ENCODE results near the gene ETF1. TPM values are rescaled to one million over a fixed set of nuclear protein-coding genes. Genes with fewer than 3 reads are reported as not detected.

Gene ETF1
- total RNA-seq, 1 experiment from 2014 or later = 179 TPM

GRCh38 chr5:138472353-138472752 lies 70.7 kb downstream of the ETF1 start:
- H3K9me3 Mint-ChIP-seq (ENCODE audit: unreplicated experiment) = no peaks in the 10 kb centered on the region
- ChIA-PET POLR2A (interaction anchor here (0.6 to 1.0 kb wide), 2 partner anchors 21 to 71 kb away, joined by 3 to 6 read pairs; partner anchors contain the start of gene ETF1), CTCF (interaction anchor here (0.6 to 0.7 kb wide), 2 partner anchors 30 to 32 kb away, joined by 3 to 4 read pairs; no protein-coding TSS in a partner anchor)
- H3K4me1 Mint-ChIP-seq (ENCODE audit: low read depth, unreplicated experiment) = peaks cover 40% of the 10 kb centered on the region
- H3K4me3 Mint-ChIP-seq (ENCODE audit: unreplicated experiment) = peak overlapping the region; percentile 46
- peak overlapping the region; percentile 74 for H3K27ac Mint-ChIP-seq (ENCODE audit: unreplicated experiment)
- Histone ChIP-seq H3K27me3 (replicated peaks; ENCODE audit: control insufficient read depth, insufficient read depth, low read length) (no peaks in the 10 kb centered on the region), H3K4me3 (ENCODE audit: low read depth, low read length) (no peak overlapping the region), H3K36me3 (ENCODE audit: control insufficient read depth, insufficient read depth, low read length) (peaks cover 3% of the 10 kb centered on the region; the same call in 1 of the 2 replicates), H3K9me3 (no peaks in the 10 kb centered on the region), H3K4me1 (peaks cover 10% of the 10 kb centered on the region)
- no TSS peak for BruUV-seq (replicated peaks)
- DNase-seq = peak; percentile 60 to 63
- intact Hi-C loops (cut with micrococcal nuclease; ENCODE audit: unreplicated experiment) = no loop called here
- H3K36me3 Mint-ChIP-seq (ENCODE audit: insufficient read depth, unreplicated experiment) = peaks cover 85% of the 10 kb centered on the region
- H3K27me3 Mint-ChIP-seq (ENCODE audit: insufficient read depth, unreplicated experiment) = peaks cover 5% of the 10 kb centered on the region
- no peak for TF ChIP-seq CTCF (IDR thresholded peaks at IDR 0.05; ENCODE audit: insufficient read depth in 1 of 2, low read depth in 1 of 2, low read length in 1 of 2, severe bottlenecking in 1 of 2, unreplicated experiment in 1 of 2)

- no peak for TF ChIP-seq CTCF (IDR thresholded peaks at IDR 0.05; ENCODE audit: insufficient read depth in 1 of 2, low read depth in 1 of 2, low read length in 1 of 2, severe bottlenecking in 1 of 2, unreplicated experiment in 1 of 2)
- Mint-ChIP-seq H3K36me3 (ENCODE audit: insufficient read depth, unreplicated experiment) (peaks cover 92% of the 10 kb centered on the region), H3K9me3 (ENCODE audit: unreplicated experiment) (no peaks in the 10 kb centered on the region), H3K4me3 (ENCODE audit: unreplicated experiment) (peak overlapping the region; percentile 54), H3K27ac (ENCODE audit: unreplicated experiment) (peak overlapping the region; percentile 88), H3K4me1 (ENCODE audit: low read depth, unreplicated experiment) (peaks cover 44% of the 10 kb centered on the region), H3K27me3 (ENCODE audit: insufficient read depth, unreplicated experiment) (peaks cover 6% of the 10 kb centered on the region)
- no TSS peak for BruUV-seq (replicated peaks)
- Histone ChIP-seq H3K4me1 (peaks cover 10% of the 10 kb centered on the region), H3K36me3 (ENCODE audit: control insufficient read depth, insufficient read depth, low read length) (peaks cover 8% of the 10 kb centered on the region), H3K9me3 (no peaks in the 10 kb centered on the region), H3K4me3 (ENCODE audit: low read depth, low read length) (no peak overlapping the region), H3K27me3 (replicated peaks; ENCODE audit: control insufficient read depth, insufficient read depth, low read length) (no peaks in the 10 kb centered on the region)
- ChIA-PET CTCF (no interaction called here), POLR2A (no interaction called here)
- no peak for DNase-seq
- intact Hi-C loops (cut with micrococcal nuclease; ENCODE audit: unreplicated experiment) = no loop called here
Measured at GRCh38 chr5:138471052-138471361, 72.0 kb downstream of the ETF1 start.

DNA sequence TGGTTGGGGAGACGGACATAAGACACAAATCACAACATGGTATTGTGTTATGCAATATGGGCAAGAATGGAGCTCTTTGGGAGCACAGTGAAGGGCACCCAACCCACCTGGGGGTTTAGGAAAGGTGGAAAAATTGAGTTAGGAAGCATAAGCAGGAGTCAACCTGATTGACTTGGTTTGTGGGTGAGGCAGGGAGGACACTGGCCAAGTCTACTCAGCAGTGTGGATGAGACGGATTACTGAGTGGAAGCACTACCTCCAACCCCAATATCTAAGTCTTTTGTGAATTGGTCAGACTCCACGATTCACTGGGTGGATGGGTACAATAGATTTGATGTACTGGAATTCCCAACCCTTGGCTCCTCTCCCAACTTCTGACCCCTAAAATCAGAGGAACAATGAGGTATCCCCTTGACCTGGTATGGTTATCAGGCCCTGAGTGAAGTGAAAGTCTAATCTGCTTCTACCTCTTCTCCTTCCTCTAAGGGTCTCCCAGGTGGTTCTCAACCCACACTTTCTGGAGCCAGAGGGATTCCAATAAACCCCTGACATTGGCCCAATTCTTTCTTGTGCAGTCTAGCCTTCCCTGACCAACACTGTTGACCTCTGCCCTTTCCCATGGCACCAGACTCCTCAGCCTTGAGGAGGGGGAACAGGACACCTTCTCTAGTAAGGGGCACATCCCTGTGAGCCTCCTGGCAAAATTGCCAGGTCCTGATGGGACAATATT lies 72.5 kb downstream of the ETF1 start:
- H3K4me1 ChIP-seq = peaks cover 10% of the 10 kb centered on the region
- CTCF ChIA-PET = no interaction called here
- no peaks in the 10 kb centered on the region for H3K27me3 ChIP-seq (replicated peaks; ENCODE audit: control insufficient read depth, insufficient read depth, low read length)
- H3K9me3 ChIP-seq = no peaks in the 10 kb centered on the region
- Mint-ChIP-seq H3K4me1 (ENCODE audit: low read depth, unreplicated experiment) (peaks cover 43% of the 10 kb centered on the region), H3K4me3 (ENCODE audit: unreplicated experiment) (peak overlapping the region; percentile 54), H3K9me3 (ENCODE audit: unreplicated experiment) (no peaks in the 10 kb centered on the region), H3K36me3 (ENCODE audit: insufficient read depth, unreplicated experiment) (peaks cover 96% of the 10 kb centered on the region), H3K27ac (ENCODE audit: unreplicated experiment) (peak overlapping the region; percentile 88), H3K27me3 (ENCODE audit: insufficient read depth, unreplicated experiment) (peaks cover 6% of the 10 kb centered on the region)
- no TSS peak for BruUV-seq (replicated peaks)
- POLR2A ChIA-PET = interaction anchor here (0.5 kb wide), 1 partner anchor 29 kb away, joined by 10 read pairs; no protein-coding TSS in a partner anchor
- intact Hi-C loops (cut with micrococcal nuclease; ENCODE audit: unreplicated experiment) = no loop called here
- peaks cover 9% of the 10 kb centered on the region for H3K36me3 ChIP-seq (ENCODE audit: control insufficient read depth, insufficient read depth, low read length)
- peak; percentile 63 to 71 for DNase-seq
- no peak for TF ChIP-seq CTCF (IDR thresholded peaks at IDR 0.05; ENCODE audit: insufficient read depth in 1 of 2, low read depth in 1 of 2, low read length in 1 of 2, severe bottlenecking in 1 of 2, unreplicated experiment in 1 of 2)
- H3K4me3 ChIP-seq (ENCODE audit: low read depth, low read length) = no peak overlapping the region

Data from Caco-2 (cell line).